Measurements from ENCODE around the gene ACAP3.

ACAP3 gene

DNA sequence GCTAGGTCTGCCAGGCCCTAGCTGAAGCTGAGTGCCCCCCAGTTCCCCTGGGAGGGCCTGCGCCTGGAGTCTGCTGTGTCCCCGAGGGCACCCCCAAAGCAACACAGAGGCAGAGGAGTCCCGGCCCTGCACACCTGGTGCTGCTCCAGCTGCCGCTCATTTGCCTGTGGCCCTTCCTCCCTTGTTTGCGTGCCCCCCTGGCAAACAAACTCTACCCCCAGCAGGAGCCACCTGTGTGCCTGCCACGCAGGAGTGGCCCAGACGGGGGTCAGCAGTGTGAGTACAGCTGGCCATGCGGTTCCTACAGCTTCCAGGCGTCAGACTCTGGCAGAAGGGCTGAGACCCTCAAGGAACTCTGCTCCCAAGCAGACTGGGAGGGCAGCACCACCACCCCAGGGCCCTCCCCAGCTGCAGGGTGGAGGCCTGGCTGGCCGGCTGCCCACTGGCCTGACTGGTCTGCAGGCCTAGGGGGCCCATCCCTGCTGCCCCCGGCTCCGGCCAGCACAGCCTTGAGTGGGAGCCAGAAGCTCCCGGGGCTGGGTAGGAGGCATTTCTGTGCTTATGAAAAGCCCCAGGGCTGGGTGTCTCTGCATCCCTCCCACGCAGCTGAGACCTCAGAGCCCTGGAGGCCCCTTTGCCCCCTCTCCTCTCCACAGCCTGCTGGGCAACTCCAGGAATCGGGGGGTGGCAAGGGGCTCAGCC is 22.8 kb upstream of the ACAP3 start:
- TF ChIP-seq, protein P1, sequence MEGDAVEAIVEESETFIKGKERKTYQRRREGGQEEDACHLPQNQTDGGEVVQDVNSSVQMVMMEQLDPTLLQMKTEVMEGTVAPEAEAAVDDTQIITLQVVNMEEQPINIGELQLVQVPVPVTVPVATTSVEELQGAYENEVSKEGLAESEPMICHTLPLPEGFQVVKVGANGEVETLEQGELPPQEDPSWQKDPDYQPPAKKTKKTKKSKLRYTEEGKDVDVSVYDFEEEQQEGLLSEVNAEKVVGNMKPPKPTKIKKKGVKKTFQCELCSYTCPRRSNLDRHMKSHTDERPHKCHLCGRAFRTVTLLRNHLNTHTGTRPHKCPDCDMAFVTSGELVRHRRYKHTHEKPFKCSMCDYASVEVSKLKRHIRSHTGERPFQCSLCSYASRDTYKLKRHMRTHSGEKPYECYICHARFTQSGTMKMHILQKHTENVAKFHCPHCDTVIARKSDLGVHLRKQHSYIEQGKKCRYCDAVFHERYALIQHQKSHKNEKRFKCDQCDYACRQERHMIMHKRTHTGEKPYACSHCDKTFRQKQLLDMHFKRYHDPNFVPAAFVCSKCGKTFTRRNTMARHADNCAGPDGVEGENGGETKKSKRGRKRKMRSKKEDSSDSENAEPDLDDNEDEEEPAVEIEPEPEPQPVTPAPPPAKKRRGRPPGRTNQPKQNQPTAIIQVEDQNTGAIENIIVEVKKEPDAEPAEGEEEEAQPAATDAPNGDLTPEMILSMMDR (IDR thresholded peaks at IDR 0.05; ENCODE audit: low read depth, low read length): no peak
- no peak for TF ChIP-seq EZH2phosphoT487 (IDR thresholded peaks at IDR 0.05; ENCODE audit: low read depth)
- H3K4me2 ChIP-seq (ENCODE audit: low read length): no peak overlapping the region
- no peak overlapping the region for H3K4me3 ChIP-seq (ENCODE audit: low read length)

DNA sequence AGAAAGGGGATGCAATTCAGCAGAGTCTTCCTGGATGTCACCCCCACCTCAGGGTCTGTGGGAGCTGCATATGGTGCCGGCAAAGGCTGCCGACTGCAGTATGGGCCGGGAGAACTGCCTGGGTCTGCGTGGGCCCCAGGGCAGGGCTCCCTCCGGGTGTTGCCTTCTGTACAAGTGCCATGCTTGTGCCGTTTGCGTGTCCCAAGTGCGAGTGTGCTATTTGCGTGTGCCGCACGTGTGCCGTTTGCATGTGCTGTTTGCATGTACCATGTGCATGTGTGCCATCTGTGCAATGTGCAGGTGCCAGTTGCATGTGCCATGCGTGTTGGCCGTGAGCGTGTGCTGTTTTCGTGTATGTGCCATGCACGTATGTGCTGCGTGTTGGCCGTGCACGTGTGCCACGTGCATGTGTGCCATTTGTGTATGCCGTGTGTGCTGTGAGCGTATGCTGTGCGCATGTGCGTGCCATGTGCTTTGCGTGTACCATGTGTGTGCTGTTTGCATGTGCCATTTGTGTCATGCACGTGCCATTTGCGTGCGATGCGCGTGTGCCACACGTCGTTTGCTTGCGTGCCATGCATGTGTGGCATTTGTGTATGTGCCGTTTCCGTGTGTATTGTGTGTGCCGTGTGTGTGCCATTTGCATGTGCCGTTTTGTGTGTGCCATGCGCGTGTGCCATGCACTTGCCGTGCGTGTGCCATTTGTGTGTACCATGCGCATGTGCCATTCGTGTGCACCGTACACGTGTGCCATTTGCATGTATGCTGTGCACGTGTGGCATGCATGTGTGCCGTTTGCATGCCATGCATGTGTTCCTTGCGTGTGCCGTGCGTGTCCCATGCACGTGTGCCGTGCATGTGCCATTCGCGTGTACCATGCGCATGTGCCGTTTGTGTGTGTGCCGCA is 21.8 kb upstream of the ACAP3 start:
- Histone ChIP-seq H3K4me2 (ENCODE audit: low read length) (no peak overlapping the region), H4K20me1 (ENCODE audit: insufficient read depth, low read length) (0 out of 2 replicates have a peak, but pooled peaks cover 3% of the 10 kb centered on the region), H3K27ac (ENCODE audit: low read length) (no peak overlapping the region), H3K36me3 (replicated peaks; ENCODE audit: low read depth, low read length) (peaks cover 4% of the 10 kb centered on the region), H2AFZ (ENCODE audit: low read depth, low read length) (no peak overlapping the region), H3K4me1 (ENCODE audit: low read length) (peaks cover 8% of the 10 kb centered on the region), H3K4me3 (ENCODE audit: low read length) (no peak overlapping the region), H3K9ac (ENCODE audit: low read length) (no peak overlapping the region), H3K79me2 (ENCODE audit: low read length) (peaks cover 13% of the 10 kb centered on the region), H3K9me3 (ENCODE audit: insufficient read depth, low read length) (no peaks in the 10 kb centered on the region), H3K27me3 (ENCODE audit: low read depth, low read length) (no peaks in the 10 kb centered on the region)
- TF ChIP-seq EZH2phosphoT487 (IDR thresholded peaks at IDR 0.05; ENCODE audit: low read depth): no peak
- TF ChIP-seq, protein P1 (IDR thresholded peaks at IDR 0.05; ENCODE audit: low read depth, low read length): no peak

More for the DNA sequence above, 22.8 kb upstream of the ACAP3 start:
- Histone ChIP-seq H4K20me1 (ENCODE audit: insufficient read depth, low read length) (0 out of 2 replicates have a peak, but pooled peaks cover 3% of the 10 kb centered on the region), H2AFZ (ENCODE audit: low read depth, low read length) (no peak overlapping the region), H3K27me3 (ENCODE audit: low read depth, low read length) (no peaks in the 10 kb centered on the region), H3K9ac (ENCODE audit: low read length) (no peak overlapping the region), H3K36me3 (replicated peaks; ENCODE audit: low read depth, low read length) (peaks cover 4% of the 10 kb centered on the region), H3K9me3 (ENCODE audit: insufficient read depth, low read length) (no peaks in the 10 kb centered on the region), H3K27ac (ENCODE audit: low read length) (no peak overlapping the region), H3K79me2 (ENCODE audit: low read length) (peaks cover 6% of the 10 kb centered on the region), H3K4me1 (ENCODE audit: low read length) (peaks cover 4% of the 10 kb centered on the region)

DNA sequence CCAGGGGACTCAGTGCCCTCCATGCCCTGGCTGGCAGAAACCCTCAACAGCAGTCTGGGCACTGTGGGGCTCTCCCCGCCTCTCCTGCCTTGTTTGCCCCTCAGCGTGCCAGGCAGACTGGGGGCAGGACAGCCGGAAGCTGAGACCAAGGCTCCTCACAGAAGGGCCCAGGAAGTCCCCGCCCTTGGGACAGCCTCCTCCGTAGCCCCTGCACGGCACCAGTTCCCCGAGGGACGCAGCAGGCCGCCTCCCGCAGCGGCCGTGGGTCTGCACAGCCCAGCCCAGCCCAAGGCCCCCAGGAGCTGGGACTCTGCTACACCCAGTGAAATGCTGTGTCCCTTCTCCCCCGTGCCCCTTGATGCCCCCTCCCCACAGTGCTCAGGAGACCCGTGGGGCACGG is 20.5 kb upstream of the ACAP3 start:
- no peak for TF ChIP-seq EZH2phosphoT487 (IDR thresholded peaks at IDR 0.05; ENCODE audit: low read depth)
- TF ChIP-seq, protein P1 (IDR thresholded peaks at IDR 0.05; ENCODE audit: low read depth, low read length): no peak
- no peak overlapping the region for H2AFZ ChIP-seq (ENCODE audit: low read depth, low read length)
- no peak overlapping the region for H3K27ac ChIP-seq (ENCODE audit: low read length)
- H4K20me1 ChIP-seq (ENCODE audit: insufficient read depth, low read length): peaks cover 6% of the 10 kb centered on the region; the same call in 1 of the 2 replicates
- no peak overlapping the region for H3K9ac ChIP-seq (ENCODE audit: low read length)
- H3K27me3 ChIP-seq (ENCODE audit: low read depth, low read length): no peaks in the 10 kb centered on the region
- H3K79me2 ChIP-seq (ENCODE audit: low read length): peaks cover 23% of the 10 kb centered on the region
- H3K9me3 ChIP-seq (ENCODE audit: insufficient read depth, low read length): no peaks in the 10 kb centered on the region
- no peak overlapping the region for H3K4me3 ChIP-seq (ENCODE audit: low read length)
- peaks cover 4% of the 10 kb centered on the region for H3K36me3 ChIP-seq (replicated peaks; ENCODE audit: low read depth, low read length)
- no peak overlapping the region for H3K4me2 ChIP-seq (ENCODE audit: low read length)
- peaks cover 12% of the 10 kb centered on the region for H3K4me1 ChIP-seq (ENCODE audit: low read length)

DNA sequence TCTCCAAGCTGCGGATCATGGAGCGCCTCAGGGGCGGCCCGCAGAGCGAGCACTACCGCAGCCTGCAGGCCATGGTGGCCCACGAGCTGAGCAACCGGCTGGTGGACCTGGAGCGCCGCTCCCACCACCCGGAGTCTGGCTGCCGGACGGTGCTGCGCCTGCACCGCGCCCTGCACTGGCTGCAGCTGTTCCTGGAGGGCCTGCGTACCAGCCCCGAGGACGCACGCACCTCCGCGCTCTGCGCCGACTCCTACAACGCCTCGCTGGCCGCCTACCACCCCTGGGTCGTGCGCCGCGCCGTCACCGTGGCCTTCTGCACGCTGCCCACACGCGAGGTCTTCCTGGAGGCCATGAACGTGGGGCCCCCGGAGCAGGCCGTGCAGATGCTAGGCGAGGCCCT is 19.6 kb upstream of the ACAP3 start:
- no peak for TF ChIP-seq EZH2phosphoT487 (IDR thresholded peaks at IDR 0.05; ENCODE audit: low read depth)
- TF ChIP-seq, protein P1 (IDR thresholded peaks at IDR 0.05; ENCODE audit: low read depth, low read length): no peak
- H3K9me3 ChIP-seq (ENCODE audit: insufficient read depth, low read length): no peaks in the 10 kb centered on the region
- no peak overlapping the region for H3K27ac ChIP-seq (ENCODE audit: low read length)
- peaks cover 30% of the 10 kb centered on the region for H3K79me2 ChIP-seq (ENCODE audit: low read length)
- peaks cover 15% of the 10 kb centered on the region for H3K4me1 ChIP-seq (ENCODE audit: low read length)
- H3K36me3 ChIP-seq (replicated peaks; ENCODE audit: low read depth, low read length): peaks cover 4% of the 10 kb centered on the region
- H3K27me3 ChIP-seq (ENCODE audit: low read depth, low read length): no peaks in the 10 kb centered on the region
- H3K9ac ChIP-seq (ENCODE audit: low read length): no peak overlapping the region
- peaks cover 12% of the 10 kb centered on the region; the same call in 1 of the 2 replicates for H4K20me1 ChIP-seq (ENCODE audit: insufficient read depth, low read length)
- no peak overlapping the region for H3K4me3 ChIP-seq (ENCODE audit: low read length)
- H2AFZ ChIP-seq (ENCODE audit: low read depth, low read length): no peak overlapping the region
- no peak overlapping the region for H3K4me2 ChIP-seq (ENCODE audit: low read length)

Data from OCI-LY3 (cell line).